GM19438 (cell line): Measurements from ENCODE around the gene NUDCD3.

Experiments used
- ATAC-seq: cut with Tn5 transposase; IDR thresholded peaks from one replicate; pipeline ENCODE4 v1.9.1; 2021; ENCODE audit warnings: low read depth; ENCODE audit not compliant: unreplicated experiment

NUDCD3 gene

DNA sequence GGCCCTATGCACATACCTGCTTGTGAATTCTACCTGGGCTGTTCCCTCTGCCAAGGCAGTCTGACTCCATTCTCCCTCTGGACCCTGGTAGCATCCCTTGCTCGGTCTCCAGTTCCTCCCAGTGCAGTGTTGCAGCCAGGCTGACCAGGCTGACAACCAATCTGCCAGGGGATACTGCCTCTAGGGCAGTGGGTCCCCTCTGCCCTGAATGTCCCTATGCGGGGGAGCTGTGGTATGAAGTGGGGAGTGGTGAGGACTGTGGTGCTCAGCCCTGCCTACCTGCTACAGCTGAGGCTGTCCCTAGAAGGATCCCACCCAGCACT, 117.1 kb downstream of the NUDCD3 start:
- ATAC-seq: no peak

DNA sequence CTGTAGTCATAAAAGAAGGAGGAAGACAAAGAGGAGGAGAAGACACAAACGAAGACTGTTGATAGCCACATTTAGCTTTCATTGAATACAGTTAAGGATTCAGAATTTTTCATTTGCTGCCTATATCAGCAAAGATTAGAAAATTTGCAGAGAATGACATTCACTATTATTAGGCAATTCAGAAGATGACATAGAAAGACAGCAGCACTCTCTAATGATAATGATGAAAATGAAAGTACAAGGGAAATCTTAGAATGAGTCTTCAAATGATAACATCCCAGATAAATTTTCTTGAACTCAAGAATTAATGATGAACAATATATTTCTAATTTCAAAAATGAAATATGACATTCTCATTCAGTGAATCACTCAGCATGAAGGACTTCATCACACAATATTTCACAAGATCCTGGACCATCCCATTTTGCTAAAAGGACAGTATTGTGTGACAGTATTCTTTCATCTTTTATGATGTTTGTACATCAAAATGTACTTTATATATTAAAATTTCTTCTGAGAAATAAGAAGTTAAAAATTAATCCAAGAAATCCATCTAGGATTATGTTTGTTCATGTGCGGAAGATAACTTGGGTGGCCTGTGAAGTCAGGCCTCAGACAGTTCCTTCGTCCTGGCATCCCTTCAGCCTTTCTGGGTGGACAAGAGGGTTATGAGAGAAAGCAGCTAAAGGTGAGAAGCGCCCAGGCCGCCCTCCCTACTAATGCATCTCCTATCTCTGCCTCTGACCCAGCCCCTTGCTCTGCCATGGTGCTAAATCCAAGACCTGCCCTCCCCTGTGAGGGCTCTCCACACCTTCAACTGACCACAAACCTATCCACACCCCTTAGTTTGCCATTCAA, 117.7 kb downstream of the NUDCD3 start:
- no peak for ATAC-seq

DNA sequence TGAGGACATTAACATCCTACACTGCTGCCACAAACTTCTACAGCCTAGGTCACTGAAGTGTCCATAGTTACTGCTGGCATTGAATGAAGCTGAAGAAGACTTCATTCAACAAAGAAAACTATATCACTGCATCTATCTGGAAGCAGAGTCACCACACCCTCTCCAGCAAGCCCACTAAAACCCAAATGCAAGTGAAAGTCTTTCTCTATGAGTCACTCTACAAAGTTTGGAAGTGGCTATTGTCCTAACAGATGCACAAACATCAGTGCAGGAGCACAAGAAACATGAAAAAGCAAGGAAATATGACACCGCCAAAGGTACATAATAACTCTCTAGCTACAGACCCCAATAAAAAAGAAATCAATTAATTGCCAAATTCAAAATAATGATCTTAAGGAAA, 121.6 kb downstream of the NUDCD3 start:
- no peak for ATAC-seq

DNA sequence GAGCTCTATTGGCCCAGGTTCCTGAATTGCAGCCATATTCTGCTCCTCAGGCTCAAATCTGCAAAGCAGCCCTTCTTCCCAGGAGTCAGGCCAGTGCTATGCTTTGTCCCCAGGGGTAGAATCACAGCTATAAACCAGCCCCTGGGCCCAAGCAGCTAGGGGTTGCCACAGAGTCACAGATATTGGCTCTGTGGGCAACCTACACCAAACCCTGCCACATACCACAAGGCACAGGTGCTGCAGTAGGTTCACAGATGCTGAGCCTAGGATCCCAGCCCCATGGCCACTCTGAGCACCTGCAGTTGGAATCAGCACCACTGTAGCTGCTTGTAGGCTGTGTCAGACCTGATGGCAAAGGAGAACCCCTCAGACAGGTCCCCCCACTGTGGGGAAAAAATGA, 122.0 kb downstream of the NUDCD3 start:
- ATAC-seq: no peak

DNA sequence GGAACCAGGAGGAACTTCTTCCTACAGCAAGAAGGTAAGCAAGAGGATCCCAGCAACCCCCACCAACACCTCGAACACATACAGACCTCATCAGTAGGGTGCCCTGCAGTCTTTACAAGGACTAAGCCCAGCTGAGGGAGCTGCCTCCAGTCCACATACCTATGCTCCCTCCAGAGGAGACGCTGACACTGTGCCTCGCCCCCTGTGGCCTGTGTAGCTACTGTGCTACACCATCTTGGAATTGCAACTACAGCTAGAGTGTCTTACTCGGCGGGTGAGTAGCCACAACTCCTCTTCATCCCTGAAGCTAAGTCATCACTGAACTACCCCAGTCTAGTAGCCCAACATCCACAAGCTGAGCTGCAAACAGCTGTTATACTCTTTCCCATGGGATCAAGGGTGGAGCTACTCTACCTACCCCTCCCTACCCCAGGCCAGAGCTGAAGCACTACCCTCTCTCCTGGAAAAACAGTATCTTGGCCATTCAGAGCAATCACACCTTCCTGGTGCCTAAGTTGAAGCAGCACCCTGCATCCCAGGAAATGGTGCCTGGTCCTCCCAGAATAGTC, 122.9 kb downstream of the NUDCD3 start:
- no peak for ATAC-seq

DNA sequence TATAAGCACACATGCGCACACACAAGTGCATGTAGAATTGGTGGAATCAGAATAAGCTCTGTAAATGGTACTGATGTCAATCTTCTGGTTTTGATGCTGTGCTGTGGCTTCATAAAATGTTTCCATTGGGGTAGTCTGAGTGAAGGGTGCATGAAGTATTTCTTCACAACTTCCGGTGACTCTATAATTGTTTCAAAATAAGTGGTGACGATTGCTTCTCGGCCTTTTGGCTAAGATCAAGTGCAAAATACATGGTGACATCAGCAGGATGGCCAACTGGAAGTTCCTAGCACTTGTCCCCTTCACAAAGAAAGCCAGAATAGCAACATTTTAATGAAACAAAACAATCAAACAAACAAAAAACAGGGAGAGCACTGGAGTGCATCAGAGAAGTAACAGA, 123.5 kb downstream of the NUDCD3 start:
- no peak for ATAC-seq

DNA sequence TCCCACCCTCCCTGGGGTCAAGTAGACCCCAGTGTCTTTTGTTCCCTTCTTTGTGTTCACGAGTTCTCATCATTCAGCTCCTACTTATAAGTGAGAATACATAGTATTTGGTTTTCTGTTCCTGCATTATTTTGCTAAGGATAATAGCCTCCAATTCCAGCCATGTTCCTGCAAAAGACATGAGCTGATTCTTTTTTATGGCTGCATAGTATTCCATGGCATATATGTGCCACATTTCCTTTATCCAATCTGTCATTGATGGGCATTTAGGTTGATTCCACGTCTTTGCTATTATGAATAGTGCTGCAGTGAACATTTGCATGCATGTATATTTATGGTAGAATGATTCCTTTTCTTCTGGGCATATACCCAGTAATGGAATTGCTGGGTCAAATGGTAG, 136.8 kb downstream of the NUDCD3 start:
- no peak for ATAC-seq

DNA sequence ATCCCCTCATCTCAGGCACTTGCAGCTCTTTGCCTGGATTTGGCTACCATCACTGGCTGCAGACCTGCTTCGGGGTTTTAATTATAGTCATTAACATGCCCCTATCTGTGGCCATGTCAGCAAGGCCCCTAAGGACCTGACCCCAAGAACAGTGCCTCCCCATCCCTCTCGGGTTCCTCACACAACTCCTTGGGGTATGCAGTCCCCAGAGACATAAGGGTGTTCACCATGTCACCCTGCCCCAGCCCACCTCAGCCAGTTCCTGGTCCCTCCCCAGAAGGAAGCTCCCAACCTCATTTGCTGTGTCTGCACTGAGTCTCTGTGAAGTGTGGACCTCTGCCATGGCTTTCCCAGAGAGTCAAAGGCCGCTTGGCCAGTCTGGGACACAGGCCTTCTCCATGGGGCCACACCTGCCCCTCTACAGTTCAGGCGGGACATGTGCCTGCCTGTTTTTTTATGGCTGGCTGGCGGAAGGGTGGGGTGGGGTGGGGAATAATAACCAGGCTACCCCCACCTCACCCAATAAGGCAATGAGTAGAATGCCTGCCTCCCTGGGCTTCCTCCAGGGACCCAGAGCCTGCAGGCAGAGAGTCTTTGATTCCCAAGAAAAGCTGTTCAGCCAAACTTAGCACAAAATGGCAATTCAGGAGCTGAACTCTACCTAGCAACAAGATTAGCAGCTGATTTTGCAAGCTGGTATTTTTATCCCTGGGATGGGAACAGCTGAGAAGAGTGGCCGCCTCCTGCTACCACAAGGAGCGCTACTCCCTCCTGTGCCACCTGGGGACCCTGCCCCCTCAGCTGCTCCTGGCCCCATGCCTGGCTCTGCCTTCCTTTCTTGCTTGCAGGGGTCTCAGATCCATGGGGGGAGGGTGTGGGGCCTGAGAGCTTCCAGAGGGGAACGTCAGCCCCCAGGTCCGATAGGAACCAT, 141.3 kb downstream of the NUDCD3 start:
- no peak for ATAC-seq

DNA sequence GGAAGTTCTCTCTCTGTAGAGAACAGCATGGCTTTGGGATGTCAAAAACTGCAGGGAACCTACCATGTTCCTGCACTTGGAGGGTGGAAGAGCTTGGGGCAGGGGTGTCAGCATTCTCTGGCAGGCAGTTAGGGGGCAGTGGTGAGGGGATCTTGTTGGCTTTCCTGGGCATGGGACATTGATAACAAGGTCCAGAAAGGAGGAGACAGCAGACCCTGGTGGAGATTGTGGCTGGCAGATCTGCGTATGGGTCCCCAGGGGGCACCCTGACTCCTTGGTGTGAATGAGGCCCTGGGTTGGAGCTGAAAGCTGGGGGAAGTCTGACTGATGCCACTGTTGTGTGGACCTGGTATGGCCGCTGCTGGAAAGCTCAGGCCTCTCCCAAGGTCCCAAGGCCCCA, 142.2 kb downstream of the NUDCD3 start:
- no peak for ATAC-seq

DNA sequence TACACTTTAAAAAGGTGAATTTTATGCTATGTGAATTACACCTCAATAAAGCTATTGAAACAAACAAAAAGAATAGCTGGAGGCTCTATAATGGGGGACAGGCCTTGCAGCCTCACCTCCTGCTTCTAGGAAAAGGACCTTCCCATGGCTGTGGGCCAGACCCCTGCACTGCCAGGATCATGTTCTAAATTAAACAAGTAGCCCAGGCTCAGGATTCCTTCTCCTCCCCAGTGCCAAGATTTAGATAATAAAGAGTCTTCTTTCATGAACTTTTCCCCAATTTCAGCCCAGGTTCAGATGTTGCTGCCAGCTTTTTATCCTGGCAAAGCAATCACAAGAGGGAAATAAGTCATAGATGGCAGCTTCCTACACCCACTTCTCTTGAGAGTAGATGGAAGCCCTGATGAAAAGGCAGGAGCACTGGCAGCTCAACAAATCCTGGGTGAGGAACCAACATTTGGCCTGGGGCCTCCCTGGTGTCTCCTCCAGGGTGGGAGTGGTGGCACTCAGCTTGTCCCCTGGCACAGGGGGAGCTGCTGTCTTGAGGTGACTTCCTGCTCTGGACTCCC, 142.8 kb downstream of the NUDCD3 start:
- ATAC-seq: no peak

DNA sequence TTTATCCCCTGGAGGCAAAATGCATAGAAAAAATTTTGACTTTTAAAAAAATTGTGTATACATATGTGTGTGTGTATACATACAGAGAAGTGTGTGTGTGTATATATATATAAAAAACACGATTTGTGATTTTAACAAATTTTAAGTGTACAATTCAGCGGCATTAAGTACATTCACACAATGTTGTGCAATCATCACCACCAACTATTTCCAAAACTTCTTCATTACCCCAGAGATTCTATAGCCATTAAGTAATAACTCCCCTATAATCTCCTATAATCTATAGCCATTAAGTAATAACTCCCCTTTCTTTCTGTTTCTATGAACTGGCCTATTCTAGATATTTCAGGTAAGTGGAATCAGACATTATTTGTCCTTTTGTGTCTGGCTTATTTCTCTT, 144.4 kb downstream of the NUDCD3 start:
- ATAC-seq: no peak

DNA sequence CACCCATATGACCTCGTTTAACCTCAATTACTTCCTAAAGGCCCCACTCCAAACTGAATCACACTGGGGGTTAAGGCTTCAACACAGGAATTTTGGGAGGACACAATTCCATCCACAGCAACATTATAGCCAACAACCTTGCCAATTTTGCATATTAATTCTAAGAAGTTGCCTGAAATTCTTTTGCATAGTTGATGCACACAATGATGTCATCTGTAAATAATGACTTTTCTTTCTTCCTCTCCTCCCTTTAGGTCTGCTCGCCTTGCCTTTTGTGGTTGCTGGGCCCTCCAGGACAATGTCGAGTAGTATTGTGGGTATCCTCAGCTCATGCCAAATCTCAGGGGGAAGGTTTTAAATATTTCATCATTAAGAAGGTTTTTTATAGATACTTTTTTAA, 149.1 kb downstream of the NUDCD3 start:
- no peak for ATAC-seq

DNA sequence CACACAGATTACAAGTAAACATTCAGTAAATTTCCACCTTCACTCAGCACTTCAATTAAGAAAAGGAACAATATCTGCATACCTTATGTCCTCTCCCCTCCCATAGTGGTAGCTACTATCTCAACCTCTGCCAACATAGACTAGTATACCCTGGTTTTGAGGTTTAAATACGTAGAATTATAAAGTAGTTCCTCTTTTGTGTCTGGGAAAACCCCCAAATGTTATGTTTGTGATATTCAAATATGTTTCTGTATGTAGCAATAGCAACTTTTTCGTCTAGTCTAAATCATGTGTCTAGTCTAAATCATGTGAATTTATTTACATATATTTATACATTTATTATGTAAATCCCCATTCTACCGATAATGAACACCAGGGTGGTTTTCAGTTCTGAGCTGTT, 151.9 kb downstream of the NUDCD3 start:
- ATAC-seq: no peak

DNA sequence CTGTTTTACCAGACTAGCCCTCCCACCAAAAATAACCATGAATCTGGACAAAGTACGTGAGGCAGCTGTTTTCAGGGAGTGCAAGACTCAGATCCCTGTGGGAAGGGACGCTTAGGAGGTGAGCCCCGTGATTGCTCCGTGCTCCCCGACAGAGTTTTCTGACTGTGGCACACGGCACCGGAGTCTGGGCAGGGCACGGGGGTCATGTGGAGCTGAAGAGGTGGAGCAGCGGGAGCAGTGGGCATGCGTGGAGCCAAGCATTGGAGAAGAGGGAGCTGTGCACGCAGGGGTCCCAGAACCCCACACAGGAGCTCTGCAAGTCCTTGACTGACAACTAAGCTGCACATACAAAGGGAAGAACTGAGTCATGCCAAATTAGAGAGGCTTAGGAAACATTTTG, 154.0 kb downstream of the NUDCD3 start:
- ATAC-seq: no peak

DNA sequence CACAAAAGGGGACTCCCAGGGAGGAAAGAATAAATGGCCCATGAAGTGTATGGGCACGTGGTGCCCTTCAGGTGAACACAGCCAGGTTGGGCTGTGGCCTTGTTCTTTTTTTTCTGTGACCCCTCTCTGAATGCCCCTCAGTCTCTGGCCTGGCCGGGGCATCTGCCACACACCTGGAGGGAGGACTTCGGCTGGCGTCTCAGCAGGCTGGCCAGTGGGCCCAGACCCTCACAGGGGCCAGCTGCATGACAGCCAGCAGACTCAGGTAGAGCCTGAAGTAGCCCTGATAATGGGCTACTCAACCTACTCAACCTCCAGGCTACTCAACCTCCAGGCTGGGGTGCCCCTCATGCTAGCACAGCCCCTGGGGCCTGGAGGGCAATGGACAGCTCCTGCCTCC, 155.3 kb downstream of the NUDCD3 start:
- no peak for ATAC-seq

DNA sequence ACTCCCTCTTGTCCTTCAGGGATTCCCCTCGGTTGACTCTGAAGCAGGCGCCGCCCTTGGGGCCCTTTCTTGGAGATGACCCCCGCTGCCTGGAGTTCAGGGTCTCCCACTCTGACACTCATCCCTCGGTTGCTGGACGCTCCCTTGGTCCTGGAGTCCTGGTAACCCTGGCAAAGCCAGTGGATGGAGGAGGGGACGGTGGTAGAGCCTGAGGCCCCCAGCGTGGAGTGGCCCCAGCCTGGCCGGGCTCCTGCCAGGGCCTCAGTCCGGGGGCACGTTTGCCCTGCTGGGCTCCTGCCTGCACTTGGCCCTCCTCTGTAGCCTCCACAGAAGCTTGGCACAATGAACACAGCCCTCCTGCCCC, 155.7 kb downstream of the NUDCD3 start:
- ATAC-seq: no peak

DNA sequence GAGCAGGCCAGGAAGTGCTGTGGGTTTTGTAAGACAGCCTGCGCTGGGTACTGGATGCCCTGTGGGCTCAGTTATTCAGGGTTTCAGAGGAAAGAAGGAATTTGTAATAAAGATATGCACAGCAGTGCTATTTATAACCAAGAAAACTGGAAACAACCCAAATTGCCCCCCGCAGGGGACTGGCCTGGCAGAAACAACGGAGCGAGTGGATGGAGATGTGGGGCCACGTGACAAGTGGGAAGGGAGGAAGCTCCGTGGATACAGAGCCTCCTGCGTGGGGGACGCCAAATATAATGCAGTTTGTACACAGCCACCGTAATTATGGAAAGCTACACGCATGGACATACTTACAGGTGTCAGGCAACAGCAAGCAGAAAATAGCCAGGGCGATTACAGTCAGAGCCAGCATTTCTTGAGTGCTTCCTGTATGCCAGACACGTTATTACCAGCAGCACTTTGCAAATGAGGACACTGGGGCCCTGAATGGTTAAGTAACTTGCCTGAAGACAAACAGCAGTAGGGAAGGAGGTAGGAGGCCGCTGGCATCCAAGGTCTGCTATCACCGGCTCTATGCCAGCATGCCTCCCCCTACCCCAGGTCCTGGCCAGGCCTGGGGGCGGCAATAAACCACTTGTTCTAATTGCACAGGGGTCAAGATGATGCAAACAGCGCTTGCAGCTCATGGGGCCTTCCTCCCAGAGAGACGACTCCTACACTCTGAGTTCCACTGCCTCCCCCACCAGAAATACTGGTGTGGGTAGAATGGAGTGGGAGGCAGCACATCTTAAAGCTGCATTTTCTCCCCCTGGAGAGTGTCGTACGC, 156.3 kb downstream of the NUDCD3 start:
- ATAC-seq: no peak

DNA sequence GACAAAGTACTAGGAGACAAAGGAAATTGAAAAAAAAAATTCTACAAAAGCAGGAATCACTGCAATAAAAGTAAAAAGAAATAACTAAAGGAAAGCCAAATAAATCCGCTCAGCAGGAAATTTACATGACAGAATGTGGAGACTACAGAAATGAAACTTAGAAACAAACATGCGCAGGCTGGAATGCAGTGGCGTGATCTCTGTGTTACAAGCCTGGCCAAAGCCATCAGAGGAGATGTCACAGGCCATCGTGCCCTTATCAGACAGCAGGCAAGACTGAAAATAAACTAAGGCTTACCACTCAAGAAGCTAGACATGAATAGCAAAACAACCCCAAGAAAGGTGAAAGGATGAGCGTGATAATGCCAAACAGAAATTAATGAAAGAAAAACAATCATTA, 158.8 kb downstream of the NUDCD3 start:
- no peak for ATAC-seq

DNA sequence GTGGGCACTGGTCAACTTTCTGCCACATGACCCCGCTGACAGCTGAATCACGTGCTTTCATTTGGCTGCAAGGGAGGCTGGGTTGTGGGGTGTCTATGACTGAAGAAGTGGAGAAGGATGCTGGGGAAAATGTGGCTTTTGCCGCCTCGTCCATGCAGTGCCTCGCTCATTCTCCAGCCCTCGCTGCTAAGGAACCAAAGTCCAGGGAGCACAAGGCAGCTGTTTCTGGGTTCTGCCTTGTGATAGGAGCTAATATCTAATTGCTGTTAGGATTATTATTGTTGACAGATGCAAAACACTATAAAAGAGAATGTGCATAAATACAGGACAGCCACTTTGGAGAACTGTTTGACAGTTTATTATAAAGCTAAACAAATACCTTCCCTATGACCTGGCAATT, 160.1 kb downstream of the NUDCD3 start:
- ATAC-seq: no peak

DNA sequence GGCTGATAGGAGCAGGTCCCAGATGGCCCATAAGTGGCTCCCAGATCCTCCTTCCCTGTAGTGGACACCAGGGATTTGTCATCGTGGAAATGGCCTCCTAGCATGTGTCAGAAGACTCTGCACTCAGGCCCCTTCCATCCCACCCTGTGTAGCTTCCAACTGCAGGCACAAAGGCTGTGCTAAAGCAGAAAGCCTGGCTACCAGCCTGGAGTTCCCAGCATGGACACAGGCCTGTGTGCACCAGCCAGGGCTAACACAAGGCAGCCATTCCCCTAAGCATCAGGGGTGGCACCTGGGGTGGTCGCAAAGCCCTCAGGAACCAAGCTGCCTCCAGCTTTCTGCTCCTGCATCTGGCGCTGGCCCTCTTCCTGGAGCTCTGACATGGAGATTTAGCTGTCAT, 160.6 kb downstream of the NUDCD3 start:
- no peak for ATAC-seq
